T-helper 9 cell (primary cell): ENCODE results near the gene CTNND2.

Source experiments
- DNase-seq: peaks from one replicate; pipeline ENCODE4 v3.0.0-alpha.2; 2020

Gene CTNND2

GRCh38 chr5:10958728-10959127, 945.5 kb downstream of the CTNND2 start:
- no peak for DNase-seq

DNA sequence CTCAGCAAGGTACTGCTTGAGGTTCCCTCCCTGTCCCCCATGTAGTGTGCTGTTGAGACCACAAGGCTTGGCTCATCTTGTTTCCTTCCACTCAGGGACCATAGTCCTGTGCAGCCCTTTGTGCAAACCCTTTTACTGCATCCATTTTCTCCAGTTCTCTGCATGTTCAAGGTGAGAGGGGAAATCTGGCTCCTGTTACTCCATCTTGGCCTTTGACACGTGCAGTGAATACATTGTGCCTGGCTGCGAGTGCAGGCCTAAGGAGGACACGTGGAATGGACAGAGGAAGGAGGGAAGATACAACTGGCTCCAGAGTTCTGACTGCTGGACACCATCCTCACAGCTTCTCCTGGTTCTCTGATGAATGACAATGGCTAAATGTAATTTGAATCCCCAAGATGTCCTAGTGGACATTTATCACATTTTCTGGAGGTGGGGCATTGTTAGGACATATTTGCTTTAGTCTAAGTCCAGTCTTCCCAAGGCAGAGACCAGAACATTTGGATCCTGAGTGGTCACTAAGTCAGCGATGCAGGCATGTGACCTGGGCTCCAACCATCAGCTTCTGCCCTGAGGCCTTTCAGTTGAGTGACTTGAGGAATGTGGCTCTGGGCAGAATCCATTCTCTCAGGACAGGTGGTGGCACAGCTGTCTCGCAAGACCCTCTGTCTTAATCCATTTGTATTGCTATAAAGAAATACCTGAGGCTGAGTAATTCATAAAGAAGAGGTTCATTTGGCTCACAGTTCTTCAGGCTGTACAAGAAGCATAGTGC, 954.2 kb downstream of the CTNND2 start:
- DNase-seq, result no peak

- no peak for DNase-seq
These were observed 958.2 kb downstream of the CTNND2 start for GRCh38 chr5:10946050-10946449.

- no peak for DNase-seq
These were observed 962.3 kb downstream of the CTNND2 start for GRCh38 chr5:10941900-10942299.

GRCh38 chr5:10936081-10936855, 968.0 kb downstream of the CTNND2 start:
- DNase-seq, result no peak

- DNase-seq, result no peak
These were observed 968.7 kb downstream of the CTNND2 start for GRCh38 chr5:10935536-10935935.

GRCh38 chr5:10934783-10935355, 969.4 kb downstream of the CTNND2 start:
- no peak for DNase-seq

DNA sequence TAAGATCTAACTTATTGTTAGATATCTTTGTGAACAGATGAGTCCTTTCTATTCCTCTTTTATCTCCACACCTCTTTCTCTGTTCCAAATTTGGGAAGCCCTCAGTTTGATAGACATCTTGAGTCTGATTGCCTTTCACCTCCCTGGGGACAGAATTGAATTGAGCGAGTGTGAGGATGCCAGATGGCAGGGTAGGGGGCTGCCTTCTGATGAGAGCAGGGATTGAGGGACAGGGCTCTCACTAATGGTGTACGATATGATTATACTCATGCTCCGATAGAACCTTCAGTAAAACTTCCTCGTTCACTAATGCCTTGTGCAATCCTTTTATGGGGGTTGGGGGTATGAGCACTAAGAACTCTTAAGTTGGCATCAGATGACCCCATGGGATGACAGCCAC, 971.1 kb downstream of the CTNND2 start:
- no peak for DNase-seq

DNA sequence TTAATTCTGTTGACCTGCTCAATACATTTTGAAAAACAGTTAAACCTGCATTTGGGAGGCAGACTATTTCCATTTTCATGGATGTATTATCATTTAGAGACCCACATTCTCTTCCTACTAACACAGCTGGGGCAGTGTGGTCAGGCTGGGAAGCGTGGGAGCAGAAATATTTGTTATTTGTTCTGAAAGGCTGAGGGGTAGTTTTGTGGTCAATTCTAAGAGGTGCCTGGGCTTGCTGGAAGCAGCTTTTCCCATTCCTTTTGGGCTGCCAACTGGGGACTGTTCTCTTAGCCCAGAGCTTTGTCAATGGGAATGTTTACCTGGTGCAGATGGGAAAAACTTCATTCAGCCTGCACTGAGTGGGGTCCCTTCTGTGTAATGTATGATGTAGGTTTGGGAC, 971.8 kb downstream of the CTNND2 start:
- DNase-seq, result no peak

DNA sequence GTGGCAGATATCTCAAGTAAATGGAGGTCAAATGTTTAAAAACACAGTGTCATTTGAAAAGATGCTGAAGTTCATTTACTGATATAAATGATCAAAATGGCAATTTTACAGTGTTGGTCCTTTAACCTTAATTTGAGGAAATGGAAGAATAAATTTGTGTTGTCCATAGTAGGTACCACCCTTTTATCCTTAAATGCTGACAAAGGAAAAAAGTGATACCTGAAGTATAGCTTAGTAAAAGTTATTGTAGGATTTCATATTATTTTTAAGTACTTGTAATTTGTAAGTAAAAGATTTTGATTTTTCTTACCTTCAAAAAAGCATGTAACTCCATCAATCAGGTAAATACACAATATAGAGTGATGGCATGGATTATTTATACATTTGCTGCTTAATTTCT, 976.6 kb downstream of the CTNND2 start:
- DNase-seq, result no peak

GRCh38 chr5:10923310-10923709, 980.9 kb downstream of the CTNND2 start:
- no peak for DNase-seq
